HepG2 (cell line): ENCODE results near the gene ATP23. TPM values are rescaled to one million over a fixed set of nuclear protein-coding genes. Genes with fewer than 3 reads are reported as not detected.

Experiments used
- ATF7-NPFF ChIP-seq: sonication (generic); formaldehyde crosslinking; IDR thresholded peaks from 2 replicates; pipeline ENCODE4 v1.8.1; 2023; ENCODE audit warnings: mild to moderate bottlenecking, low read depth, missing genetic modification reagents, moderate library complexity
- CEBPB ChIP-seq: IDR thresholded peaks from 2 replicates; pipeline ENCODE4 v1.6.1; 2011; ENCODE audit warnings: low read depth, low read length, improper control_type of control experiment, borderline replicate concordance
- DMTF1 ChIP-seq: sonication (generic); formaldehyde crosslinking; IDR thresholded peaks from 2 replicates; pipeline ENCODE4 v1.4.0; 2020; ENCODE audit warnings: mild to moderate bottlenecking, missing genetic modification reagents
- FOXC1 ChIP-seq: sonication (generic); formaldehyde crosslinking; IDR thresholded peaks from 2 replicates; pipeline ENCODE4 v1.8.0; 2022; ENCODE audit warnings: mild to moderate bottlenecking, missing genetic modification reagents, borderline replicate concordance
- HIC2 ChIP-seq: sonication (generic); formaldehyde crosslinking; IDR thresholded peaks from 2 replicates; pipeline ENCODE4 v1.9.0; 2022; ENCODE audit warnings: low read depth, missing genetic modification reagents
- HNF4A ChIP-seq: sonication (generic); formaldehyde crosslinking; IDR thresholded peaks from 2 replicates; pipeline ENCODE4 v1.4.0; 2020; ENCODE audit warnings: missing genetic modification reagents
- HOXA3 ChIP-seq: sonication (generic); formaldehyde crosslinking; IDR thresholded peaks from 2 replicates; pipeline ENCODE4 v1.5.0; 2020; ENCODE audit warnings: missing genetic modification reagents
- NR2C2 ChIP-seq: sonication (generic); formaldehyde crosslinking; IDR thresholded peaks from 2 replicates; pipeline ENCODE4 v1.4.0; 2020; ENCODE audit warnings: missing genetic modification reagents, mild to moderate bottlenecking, moderate library complexity, borderline replicate concordance
- PLSCR1 ChIP-seq: sonication (generic); formaldehyde crosslinking; IDR thresholded peaks from 2 replicates; pipeline ENCODE4 v1.5.0; 2020; ENCODE audit warnings: missing genetic modification reagents, mild to moderate bottlenecking, borderline replicate concordance
- PPARG ChIP-seq: conservative IDR thresholded peaks from 2 replicates; pipeline ENCODE4 v1.6.1; 2016; ENCODE audit warnings: missing biosample characterization, missing genetic modification reagents
- SALL2 ChIP-seq: sonication (generic); formaldehyde crosslinking; IDR thresholded peaks from 2 replicates; pipeline ENCODE4 v1.8.1; 2023; ENCODE audit warnings: mild to moderate bottlenecking, missing genetic modification reagents, inconsistent platforms
- SMAD1 ChIP-seq: sonication (generic); formaldehyde crosslinking; IDR thresholded peaks from 2 replicates; pipeline ENCODE4 v1.4.0; 2020; ENCODE audit warnings: missing genetic modification reagents, low read depth, mild to moderate bottlenecking, borderline replicate concordance
- ZBTB10 ChIP-seq: sonication (generic); formaldehyde crosslinking; IDR thresholded peaks from 2 replicates; pipeline ENCODE4 v1.4.0; 2020; ENCODE audit warnings: missing genetic modification reagents, borderline replicate concordance
- ZNF510 ChIP-seq: sonication (generic); formaldehyde crosslinking; IDR thresholded peaks from 2 replicates; pipeline ENCODE4 v1.4.0; 2020; ENCODE audit warnings: low read depth, mild to moderate bottlenecking, missing genetic modification reagents
- ZNF574 ChIP-seq: sonication (generic); formaldehyde crosslinking; IDR thresholded peaks from 2 replicates; pipeline ENCODE4 v1.4.0; 2020; ENCODE audit warnings: missing genetic modification reagents
- ZNF605 ChIP-seq: sonication (generic); formaldehyde crosslinking; IDR thresholded peaks from 2 replicates; pipeline ENCODE4 v1.8.0; 2022; ENCODE audit warnings: mild to moderate bottlenecking, missing genetic modification reagents
- ZNF615 ChIP-seq: sonication (generic); formaldehyde crosslinking; IDR thresholded peaks from 2 replicates; pipeline ENCODE4 v1.5.0; 2020; ENCODE audit warnings: mild to moderate bottlenecking, missing genetic modification reagents, borderline replicate concordance
- polyA plus RNA-seq, 8 experiments: library from polyadenylated mRNA; depleted of rRNA in 3 of 8; stranded (reverse) in 7 of 8; unstranded in 1 of 8; fragments of >200 nt; fragmentation: Illumina TruSeq in 4 of 8; extraction: Trizol in 4 of 8; gene quantifications; 2 replicates each; pipeline versions ENCODE4 v1.2.1 to v1.2.3, GENCODE V29; 2011 to 2016; ENCODE audit warnings: low read depth in 4 of 8, missing spikeins in 1 of 8, mixed read lengths in 1 of 8; ENCODE audit not compliant: insufficient read depth in 1 of 8
- total RNA-seq, 5 experiments: library from RNA; depleted of rRNA; stranded (reverse); fragments of >200 nt; fragmentation: Illumina TruSeq; extraction: Trizol; gene quantifications; 2 replicates each; pipeline ENCODE4 v1.2.3, GENCODE V29; 2016; ENCODE audit warnings: low read depth in 1 of 5

The ATP23 gene
- total and polyA plus RNA-seq, 2 of the 13 experiments (the other 11 are each of a cell fraction or from before 2014, with no cell fraction given): 12.1 to 14.7 TPM

- TF ChIP-seq PPARG (CRISPR knock-in tag) (peak; percentile 60; the same call in 1 of the 2 replicates), HNF4A (CRISPR knock-in tag) (no peak), NR2C2 (CRISPR knock-in tag) (no peak), SALL2 (CRISPR knock-in tag) (no peak), SMAD1 (CRISPR knock-in tag) (no peak), HOXA3 (CRISPR knock-in tag) (peak; percentile 10; the same call in 1 of the 2 replicates), ZNF605 (CRISPR knock-in tag) (0 out of 2 replicates have a peak, but pooled peaks have one; percentile 42), FOXC1 (no peak), ATF7-NPFF (CRISPR knock-in tag) (no peak), ZNF615 (CRISPR knock-in tag) (no peak), ZNF574 (CRISPR knock-in tag) (peak; percentile 59; the same call in 1 of the 2 replicates), ZBTB10 (no peak), HIC2 (no peak), ZNF510 (CRISPR knock-in tag) (no peak), DMTF1 (CRISPR knock-in tag) (no peak), PLSCR1 (CRISPR knock-in tag) (no peak), CEBPB (no peak)
Measured at GRCh38 chr12:57904848-57905811, 36.2 kb upstream of the ATP23 start (continued).
